ENCODE measurements around the gene SEC31A. TPM values are rescaled to one million over a fixed set of nuclear protein-coding genes. Genes with fewer than 3 reads are reported as not detected.

SEC31A gene
- total RNA-seq, 1 experiment from 2014 or later: 128 TPM

- Histone ChIP-seq H3T11ph (ENCODE audit: low read length) (no peak overlapping the region), H2AFZ (ENCODE audit: low read length) (no peak overlapping the region), H3K14ac (ENCODE audit: insufficient read depth, low read length) (no peak overlapping the region), H2AK5ac (ENCODE audit: insufficient read length, low read length) (no peak overlapping the region), H4K5ac (ENCODE audit: insufficient read length, low read depth, low read length) (no peak overlapping the region), H3K27ac (ENCODE audit: insufficient read length, low read depth, low read length) (no peak overlapping the region), H3K27me3 (ENCODE audit: insufficient read depth, low read length) (no peaks in the 10 kb centered on the region), H2BK15ac (ENCODE audit: low read depth, low read length) (no peak overlapping the region), H3K4ac (ENCODE audit: low read depth, low read length) (no peak overlapping the region), H2BK12ac (ENCODE audit: insufficient read length, low read depth, low read length) (no peak overlapping the region), H3K9me3 (ENCODE audit: control insufficient read depth, low read depth, low read length) (no peaks in the 10 kb centered on the region), H3K56ac (ENCODE audit: insufficient read length, low read depth, low read length) (no peak overlapping the region), H3K9ac (ENCODE audit: extremely low read depth, insufficient read length, low read length) (no peak overlapping the region), H3K79me1 (ENCODE audit: insufficient read depth, low read depth, low read length, poor library complexity, severe bottlenecking) (no peaks in the 10 kb centered on the region), H4K8ac (replicated peaks; ENCODE audit: insufficient read length, low read depth, low read length) (no peak overlapping the region), H3K18ac (ENCODE audit: insufficient read length, low read depth, low read length) (no peak overlapping the region), H4K20me1 (ENCODE audit: control insufficient read depth, insufficient read depth, insufficient read length) (no peaks in the 10 kb centered on the region), H3K23me2 (ENCODE audit: insufficient read length, low read depth, low read length, poor library complexity, severe bottlenecking) (no peaks in the 10 kb centered on the region), H2BK20ac (ENCODE audit: low read depth, low read length, poor library complexity, severe bottlenecking) (no peak overlapping the region), H2BK120ac (ENCODE audit: low read depth, low read length, poor library complexity, severe bottlenecking) (no peak overlapping the region), H3K23ac (ENCODE audit: insufficient read length, low read depth, low read length) (no peak overlapping the region), H3K4me2 (ENCODE audit: insufficient read depth, insufficient read length, low read length) (no peak overlapping the region), H2BK5ac (ENCODE audit: insufficient read length, low read length) (no peak overlapping the region), H3K4me1 (ENCODE audit: insufficient read depth, low read length) (no peaks in the 10 kb centered on the region), H3K79me2 (ENCODE audit: insufficient read depth, low read length) (no peaks in the 10 kb centered on the region), H4K91ac (ENCODE audit: insufficient read length, low read depth, low read length) (no peak overlapping the region)
- no peak for TF ChIP-seq CTCF (conservative IDR thresholded peaks at IDR 0.05)
- Mint-ChIP-seq H3K36me3 (ENCODE audit: insufficient read depth in 1 of 3, low read depth in 3 of 3) (peaks cover 25 to 71% (median 70%) of the 10 kb centered on the region in 3 experiments; a peak in 6 of 7 replicates), H3K27ac (no peak overlapping the region; a peak in 1 of 7 replicates), H3K27me3 (ENCODE audit: low read depth) (no peaks in the 10 kb centered on the region), H3K4me1 (no peaks in the 10 kb centered on the region), H3K4me3 (no peak overlapping the region), H3K9me3 (no peaks in the 10 kb centered on the region)
- WGBS (ENCODE audit: extremely low coverage, insufficient read length, low lambda C conversion rate): no CpG with 5 or more reads among the region's 6 CpGs
- DNase-seq: no peak
These were observed 26.5 kb downstream of the SEC31A start for GRCh38 chr4:82864336-82864979.

All from H9 (cell line).